ENCODE measurements around the gene POLR2I. TPM values are rescaled to one million over a fixed set of nuclear protein-coding genes. Genes with fewer than 3 reads are reported as not detected.

The POLR2I gene
- total RNA-seq, 1 experiment from 2014 or later, result 146 TPM

- Mint-ChIP-seq H3K9me3 (no peaks in the 10 kb centered on the region), H3K4me1 (no peaks in the 10 kb centered on the region), H3K27me3 (ENCODE audit: low read depth) (no peaks in the 10 kb centered on the region), H3K4me3 (no peak overlapping the region), H3K27ac (no peak overlapping the region), H3K36me3 (ENCODE audit: insufficient read depth in 1 of 3, low read depth in 3 of 3) (peaks cover 29 to 73% (median 62%) of the 10 kb centered on the region in 3 experiments)
- WGBS (ENCODE audit: extremely low coverage, insufficient read length, low lambda C conversion rate), result no CpG with 5 or more reads among the region's 5 CpGs
- Histone ChIP-seq H3T11ph (ENCODE audit: low read length) (no peak overlapping the region), H3K18ac (ENCODE audit: insufficient read length, low read depth, low read length) (no peak overlapping the region), H2BK5ac (ENCODE audit: insufficient read length, low read length) (no peak overlapping the region), H3K14ac (ENCODE audit: insufficient read depth, low read length) (no peak overlapping the region), H3K9ac (ENCODE audit: extremely low read depth, insufficient read length, low read length) (no peak overlapping the region), H3K9me3 (ENCODE audit: control insufficient read depth, low read depth, low read length) (no peaks in the 10 kb centered on the region), H3K79me1 (ENCODE audit: insufficient read depth, low read depth, low read length, poor library complexity, severe bottlenecking) (no peaks in the 10 kb centered on the region), H2BK12ac (ENCODE audit: insufficient read length, low read depth, low read length) (no peak overlapping the region), H3K27me3 (ENCODE audit: insufficient read depth, low read length) (no peaks in the 10 kb centered on the region), H4K91ac (ENCODE audit: insufficient read length, low read depth, low read length) (no peak overlapping the region), H3K4ac (ENCODE audit: low read depth, low read length) (no peak overlapping the region), H2BK120ac (ENCODE audit: low read depth, low read length, poor library complexity, severe bottlenecking) (no peak overlapping the region), H3K56ac (ENCODE audit: insufficient read length, low read depth, low read length) (no peak overlapping the region), H2AFZ (ENCODE audit: low read length) (no peak overlapping the region), H3K23me2 (ENCODE audit: insufficient read length, low read depth, low read length, poor library complexity, severe bottlenecking) (no peaks in the 10 kb centered on the region), H2BK20ac (ENCODE audit: low read depth, low read length, poor library complexity, severe bottlenecking) (no peak overlapping the region), H2AK5ac (ENCODE audit: insufficient read length, low read length) (no peak overlapping the region), H4K5ac (ENCODE audit: insufficient read length, low read depth, low read length) (no peak overlapping the region), H4K20me1 (ENCODE audit: control insufficient read depth, insufficient read depth, insufficient read length) (no peaks in the 10 kb centered on the region), H3K4me1 (ENCODE audit: insufficient read depth, low read length) (no peaks in the 10 kb centered on the region), H3K4me2 (ENCODE audit: insufficient read depth, insufficient read length, low read length) (no peak overlapping the region), H3K23ac (ENCODE audit: insufficient read length, low read depth, low read length) (no peak overlapping the region), H2BK15ac (ENCODE audit: low read depth, low read length) (no peak overlapping the region), H4K8ac (replicated peaks; ENCODE audit: insufficient read length, low read depth, low read length) (no peak overlapping the region), H3K79me2 (ENCODE audit: insufficient read depth, low read length) (no peaks in the 10 kb centered on the region), H3K27ac (ENCODE audit: insufficient read length, low read depth, low read length) (no peak overlapping the region)
- no peak for DNase-seq
- TF ChIP-seq CTCF (conservative IDR thresholded peaks at IDR 0.05), result no peak
These were observed 14.2 kb downstream of the POLR2I start for GRCh38 chr19:36100476-36100875.

Data from H9 (cell line).